HPDE6-E6E7 (cell line): Measurements from ENCODE around the gene STK11IP.

ENCODE experiments used
- DNase-seq: peaks from one replicate; pipeline ENCODE4 v3.0.0; 2011; ENCODE audit warnings: missing footprints; ENCODE audit errors: extremely low spot score

Gene STK11IP

GRCh38 chr2:219656526-219656925 lies 58.9 kb downstream of the STK11IP start:
- no peak for DNase-seq

GRCh38 chr2:219658196-219658846 lies 60.7 kb downstream of the STK11IP start:
- no peak for DNase-seq

GRCh38 chr2:219658874-219659273 lies 61.2 kb downstream of the STK11IP start:
- DNase-seq = no peak

- DNase-seq = no peak
Observed at GRCh38 chr2:219661197-219661954, 63.7 kb downstream of the STK11IP start.

- DNase-seq = no peak
Observed at GRCh38 chr2:219661955-219662395, 64.3 kb downstream of the STK11IP start.

- DNase-seq = no peak
Observed at GRCh38 chr2:219662566-219662965, 64.9 kb downstream of the STK11IP start.

- no peak for DNase-seq
Observed at GRCh38 chr2:219663116-219663762, 65.6 kb downstream of the STK11IP start.

GRCh38 chr2:219664041-219664440 lies 66.4 kb downstream of the STK11IP start:
- no peak for DNase-seq

GRCh38 chr2:219664944-219665343 lies 67.3 kb downstream of the STK11IP start:
- no peak for DNase-seq

GRCh38 chr2:219665926-219666325 lies 68.3 kb downstream of the STK11IP start:
- no peak for DNase-seq
